Measurements from ENCODE around the gene TTC7B.

GRCh38 chr14:90644882-90645281, 171.3 kb downstream of the TTC7B start:
- TF ChIP-seq YY1 (IDR thresholded peaks at IDR 0.05; ENCODE audit: insufficient read depth, insufficient read length): no peak
- TF ChIP-seq ZNF274 (IDR thresholded peaks at IDR 0.05; ENCODE audit: low read depth, low read length): no peak
- TF ChIP-seq SUZ12 (IDR thresholded peaks at IDR 0.05; ENCODE audit: extremely low read depth, insufficient read depth, insufficient read length): no peak

Data from NT2/D1 (cell line).